Kidney tubule cell (primary cell): Measurements from ENCODE around the gene CLPTM1L.
"Not testable (repeated sequence)": the region's sequence is repeated elsewhere in the genome, so short reads cannot be mapped to it uniquely, and the experiment has no call there.

Experiments used
- DNase-seq: peaks from one replicate; pipeline ENCODE4 v3.0.0-alpha.2; 2018; ENCODE audit warnings: low spot score

Gene CLPTM1L

GRCh38 chr5:1339139-1339817 lies 5.6 kb downstream of the CLPTM1L start:
- DNase-seq: not testable (repeated sequence)

- peak; percentile 36 for DNase-seq
Measured at GRCh38 chr5:1338506-1339070, 6.3 kb downstream of the CLPTM1L start.

GRCh38 chr5:1338196-1338490 lies 6.8 kb downstream of the CLPTM1L start:
- peak; percentile 23 for DNase-seq

- no peak for DNase-seq
Measured at GRCh38 chr5:1337489-1338195, 7.3 kb downstream of the CLPTM1L start.

GRCh38 chr5:1336749-1337488 lies 8.0 kb downstream of the CLPTM1L start:
- DNase-seq: peak; percentile 13

- no peak for DNase-seq
Measured at GRCh38 chr5:1336106-1336561, 8.8 kb downstream of the CLPTM1L start.

- no peak for DNase-seq
Measured at GRCh38 chr5:1335540-1336095, 9.3 kb downstream of the CLPTM1L start.

- no peak for DNase-seq
Measured at GRCh38 chr5:1334831-1335539, 9.9 kb downstream of the CLPTM1L start.

- no peak for DNase-seq
Measured at GRCh38 chr5:1333986-1334385, 10.9 kb downstream of the CLPTM1L start.

GRCh38 chr5:1333286-1333685 lies 11.6 kb downstream of the CLPTM1L start:
- DNase-seq: not testable (repeated sequence)

- no peak for DNase-seq
Measured at GRCh38 chr5:1332461-1333001, 12.4 kb downstream of the CLPTM1L start.

- no peak for DNase-seq
Measured at GRCh38 chr5:1331861-1332405, 13.0 kb downstream of the CLPTM1L start.

GRCh38 chr5:1330847-1331831 lies 13.8 kb downstream of the CLPTM1L start:
- DNase-seq: no peak

- no peak for DNase-seq
Measured at GRCh38 chr5:1330146-1330846, 14.6 kb downstream of the CLPTM1L start.

- DNase-seq: no peak
Measured at GRCh38 chr5:1329111-1329579, 15.8 kb downstream of the CLPTM1L start.

- peak; percentile 57 for DNase-seq
Measured at GRCh38 chr5:1328237-1329110, 16.4 kb downstream of the CLPTM1L start.

GRCh38 chr5:1326901-1327756 lies 17.8 kb downstream of the CLPTM1L start:
- DNase-seq: peak; percentile 41
